PC-9 (cell line): ENCODE measurements around the gene ODAD4.

ENCODE experiments used
- EZH2 ChIP-seq: fragments of 200-600 bp; sonication (generic); IDR thresholded peaks from 2 replicates; pipeline ENCODE4 v1.8.0; 2017; ENCODE audit warnings: antibody characterized with exemption, low read depth
- TF ChIP-seq, protein P1 (sequence below): fragments of 200-600 bp; sonication (generic); conservative IDR thresholded peaks from 2 replicates; pipeline ENCODE4 v1.6.1; 2017; ENCODE audit warnings: mixed run types, antibody characterized with exemption, mild to moderate bottlenecking, moderate library complexity

DNA sequence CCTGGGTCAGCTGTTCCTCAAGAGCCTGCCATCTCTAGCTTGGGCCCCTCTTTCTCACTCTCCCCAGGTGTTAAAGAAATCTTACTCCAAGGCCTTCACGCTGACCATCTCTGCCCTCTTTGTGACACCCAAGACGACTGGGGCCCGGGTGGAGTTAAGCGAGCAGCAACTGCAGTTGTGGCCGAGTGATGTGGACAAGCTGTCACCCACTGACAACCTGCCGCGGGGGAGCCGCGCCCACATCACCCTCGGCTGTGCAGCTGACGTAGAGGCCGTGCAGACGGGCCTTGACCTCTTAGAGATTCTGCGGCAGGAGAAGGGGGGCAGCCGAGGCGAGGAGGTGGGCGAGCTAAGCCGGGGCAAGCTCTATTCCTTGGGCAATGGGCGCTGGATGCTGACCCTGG is 43.0 kb downstream of the ODAD4 start:
- TF ChIP-seq, protein P1, sequence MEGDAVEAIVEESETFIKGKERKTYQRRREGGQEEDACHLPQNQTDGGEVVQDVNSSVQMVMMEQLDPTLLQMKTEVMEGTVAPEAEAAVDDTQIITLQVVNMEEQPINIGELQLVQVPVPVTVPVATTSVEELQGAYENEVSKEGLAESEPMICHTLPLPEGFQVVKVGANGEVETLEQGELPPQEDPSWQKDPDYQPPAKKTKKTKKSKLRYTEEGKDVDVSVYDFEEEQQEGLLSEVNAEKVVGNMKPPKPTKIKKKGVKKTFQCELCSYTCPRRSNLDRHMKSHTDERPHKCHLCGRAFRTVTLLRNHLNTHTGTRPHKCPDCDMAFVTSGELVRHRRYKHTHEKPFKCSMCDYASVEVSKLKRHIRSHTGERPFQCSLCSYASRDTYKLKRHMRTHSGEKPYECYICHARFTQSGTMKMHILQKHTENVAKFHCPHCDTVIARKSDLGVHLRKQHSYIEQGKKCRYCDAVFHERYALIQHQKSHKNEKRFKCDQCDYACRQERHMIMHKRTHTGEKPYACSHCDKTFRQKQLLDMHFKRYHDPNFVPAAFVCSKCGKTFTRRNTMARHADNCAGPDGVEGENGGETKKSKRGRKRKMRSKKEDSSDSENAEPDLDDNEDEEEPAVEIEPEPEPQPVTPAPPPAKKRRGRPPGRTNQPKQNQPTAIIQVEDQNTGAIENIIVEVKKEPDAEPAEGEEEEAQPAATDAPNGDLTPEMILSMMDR = no peak
- TF ChIP-seq EZH2 = no peak
